Stimulated activated CD8-positive, alpha-beta memory T cell treated with anti-CD3 and anti-CD28 coated beads, Interleukin-4, amount 100 ng/mL, for 24 hours (primary cell): Measurements from ENCODE around the gene CCDC149.

ENCODE experiments used
- DNase-seq: peaks from one replicate; pipeline ENCODE4 v3.0.0-alpha.2; 2020; ENCODE audit warnings: low read depth

Gene CCDC149

GRCh38 chr4:24777536-24778463, 135.0 kb downstream of the CCDC149 start:
- no peak for DNase-seq

GRCh38 chr4:24775750-24776149, 137.1 kb downstream of the CCDC149 start:
- no peak for DNase-seq

GRCh38 chr4:24775032-24775605, 137.7 kb downstream of the CCDC149 start:
- no peak for DNase-seq

- DNase-seq, result no peak
Measured at GRCh38 chr4:24774452-24774851, 138.4 kb downstream of the CCDC149 start.

- DNase-seq, result no peak
Measured at GRCh38 chr4:24772952-24773351, 139.9 kb downstream of the CCDC149 start.

- DNase-seq, result no peak
Measured at GRCh38 chr4:24772061-24772705, 140.7 kb downstream of the CCDC149 start.

- no peak for DNase-seq
Measured at GRCh38 chr4:24771241-24771640, 141.6 kb downstream of the CCDC149 start.

GRCh38 chr4:24770667-24771066, 142.2 kb downstream of the CCDC149 start:
- DNase-seq, result no peak

- DNase-seq, result no peak
Measured at GRCh38 chr4:24770032-24770584, 142.7 kb downstream of the CCDC149 start.

GRCh38 chr4:24769571-24769970, 143.3 kb downstream of the CCDC149 start:
- no peak for DNase-seq

- DNase-seq, result no peak
Measured at GRCh38 chr4:24768604-24769003, 144.2 kb downstream of the CCDC149 start.

- no peak for DNase-seq
Measured at GRCh38 chr4:24768006-24768405, 144.8 kb downstream of the CCDC149 start.

- DNase-seq, result no peak
Measured at GRCh38 chr4:24765376-24765988, 147.4 kb downstream of the CCDC149 start.

GRCh38 chr4:24764345-24764744, 148.5 kb downstream of the CCDC149 start:
- DNase-seq, result no peak

GRCh38 chr4:24763631-24764297, 149.1 kb downstream of the CCDC149 start:
- no peak for DNase-seq
